GM18909 (cell line): ENCODE data around the gene RNF157.
"Not testable (repeated sequence)": the region's sequence is repeated elsewhere in the genome, so short reads cannot be mapped to it uniquely, and the experiment has no call there.

Experiments used
- ATAC-seq: cut with Tn5 transposase; IDR thresholded peaks from one replicate; pipeline ENCODE4 v1.9.1; 2021; ENCODE audit warnings: mild to moderate bottlenecking; ENCODE audit not compliant: unreplicated experiment, poor library complexity

RNF157 gene

GRCh38 chr17:76255801-76256429 is 15.6 kb upstream of the RNF157 start:
- ATAC-seq, result no peak

- ATAC-seq, result no peak
Measured at GRCh38 chr17:76254275-76254674, 14.0 kb upstream of the RNF157 start.

- no peak for ATAC-seq
Measured at GRCh38 chr17:76253841-76254240, 13.5 kb upstream of the RNF157 start.

GRCh38 chr17:76252967-76253766 is 12.9 kb upstream of the RNF157 start:
- not testable (repeated sequence) for ATAC-seq

GRCh38 chr17:76252040-76252954 is 12.0 kb upstream of the RNF157 start:
- ATAC-seq, result peak; percentile 63

- ATAC-seq, result peak; percentile 14
Measured at GRCh38 chr17:76251478-76252039, 11.3 kb upstream of the RNF157 start.

- no peak for ATAC-seq
Measured at GRCh38 chr17:76250141-76250540, 9.8 kb upstream of the RNF157 start.

- ATAC-seq, result no peak
Measured at GRCh38 chr17:76248013-76248782, 7.9 kb upstream of the RNF157 start.

- no peak for ATAC-seq
Measured at GRCh38 chr17:76247304-76247703, 7.0 kb upstream of the RNF157 start.

GRCh38 chr17:76246080-76247066 is 6.1 kb upstream of the RNF157 start:
- peak; percentile 90 for ATAC-seq

GRCh38 chr17:76244721-76245120 is 4.4 kb upstream of the RNF157 start:
- not testable (repeated sequence) for ATAC-seq

- ATAC-seq, result no peak
Measured at GRCh38 chr17:76243826-76244679, 3.8 kb upstream of the RNF157 start.

- ATAC-seq, result no peak
Measured at GRCh38 chr17:76241691-76242255, 1.5 kb upstream of the RNF157 start.

- ATAC-seq, result no peak
Measured at GRCh38 chr17:76241204-76241538, 878 bp upstream of the RNF157 start.

- peak; percentile 18 for ATAC-seq
Measured at GRCh38 chr17:76239538-76240274, 587 bp downstream of the RNF157 start.

- ATAC-seq, result no peak
Measured at GRCh38 chr17:76238847-76239537, 1.3 kb downstream of the RNF157 start.
